Activated CD4-positive, alpha-beta memory T cell treated with anti-CD3 and anti-CD28 coated beads for 36 hours (primary cell): ENCODE measurements around the gene SLC22A14. TPM values are rescaled to one million over a fixed set of nuclear protein-coding genes. Genes with fewer than 3 reads are reported as not detected.
"Not testable (repeated sequence)": the region's sequence is repeated elsewhere in the genome, so short reads cannot be mapped to it uniquely, and the experiment has no call there.

Experiments
- CTCF ChIA-PET: fragments of 350-600 bp; sonication (Branson Sonifier 250); formaldehyde crosslinking; loops from one replicate; lab custom pipeline; 2021; ENCODE audit warnings: antibody characterized with exemption, inconsistent platforms; lab: Charles Lee
- POLR2A ChIA-PET: fragments of 350-600 bp; sonication (Branson Sonifier 250); formaldehyde crosslinking; loops from one replicate; lab custom pipeline; 2021; ENCODE audit warnings: antibody characterized with exemption; lab: Charles Lee
- DNase-seq: peaks from one replicate; pipeline ENCODE4 v3.0.0-alpha.2; 2020
- H3K27ac Mint-ChIP-seq: one replicate; pipeline ENCODE4 v1.8.0; 2021; ENCODE audit warnings: mixed read lengths
- H3K27me3 Mint-ChIP-seq: one replicate; pipeline ENCODE4 v1.8.0; 2021; ENCODE audit warnings: mixed read lengths
- H3K36me3 Mint-ChIP-seq: one replicate; pipeline ENCODE4 v1.8.0; 2021; ENCODE audit warnings: mixed read lengths
- H3K4me1 Mint-ChIP-seq: one replicate; pipeline ENCODE4 v1.8.0; 2021; ENCODE audit warnings: low read depth, mixed read lengths
- H3K4me3 Mint-ChIP-seq: one replicate; pipeline ENCODE4 v1.8.0; 2021; ENCODE audit warnings: mild to moderate bottlenecking, mixed read lengths
- H3K9me3 Mint-ChIP-seq: one replicate; pipeline ENCODE4 v1.8.0; 2021; ENCODE audit warnings: mixed read lengths
- intact Hi-C: fragments of 100-400 bp; cut with micrococcal nuclease; formaldehyde crosslinking; loops from one replicate; pipeline ENCODE4 v1.15.1; 2023
- total RNA-seq, 2 experiments: library from RNA; stranded (reverse); gene quantifications; one replicate each; pipeline ENCODE4 v1.2.3, GENCODE V29; 2021

Gene SLC22A14
- not detected for total RNA-seq

- DNase-seq, result no peak
- CTCF ChIA-PET, result interaction anchor here (0.9 kb wide), 1 partner anchor 163 kb away, joined by 3 read pairs; no protein-coding TSS in a partner anchor
- intact Hi-C loops, result no loop called here
- H3K27me3 Mint-ChIP-seq, result no peaks in the 10 kb centered on the region
- no peaks in the 10 kb centered on the region for H3K4me1 Mint-ChIP-seq
- no peaks in the 10 kb centered on the region for H3K9me3 Mint-ChIP-seq
- POLR2A ChIA-PET, result no interaction called here
- H3K27ac Mint-ChIP-seq, result no peak within 1 kb of the TSS
- H3K4me3 Mint-ChIP-seq, result no peak within 1 kb of the TSS
- no peaks in the 10 kb centered on the region for H3K36me3 Mint-ChIP-seq
These were observed at the start of gene SLC22A14 for GRCh38 chr3:38281895-38282686. TSS of gene SLC22A14 (plus strand) at chr3:38282294. CDS start at chr3:38306027, 23,733 bp downstream.

DNA sequence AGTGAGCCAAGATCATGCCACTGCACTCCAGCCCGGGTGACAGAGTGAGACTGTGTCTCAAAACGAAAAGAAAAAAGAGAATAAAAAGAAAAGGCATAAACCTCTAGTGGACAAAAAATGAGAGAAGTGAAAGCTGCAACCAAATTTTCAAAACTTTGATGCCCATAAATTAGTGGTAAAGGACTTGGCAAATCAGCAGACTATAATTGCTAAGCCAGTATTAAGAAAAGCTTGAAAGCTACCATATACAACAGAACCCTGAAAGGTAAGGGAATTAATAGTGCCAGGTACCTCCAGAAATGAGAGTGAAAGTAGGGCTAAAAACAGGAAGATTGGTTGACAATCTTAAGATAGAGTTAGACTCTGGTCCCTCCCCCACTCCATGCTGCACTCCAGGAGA lies 49.4 kb upstream of the SLC22A14 start:
- Mint-ChIP-seq H3K36me3 (peaks cover 64% of the 10 kb centered on the region), H3K27me3 (no peaks in the 10 kb centered on the region), H3K9me3 (peaks cover 21% of the 10 kb centered on the region), H3K4me3 (no peak overlapping the region), H3K27ac (no peak overlapping the region), H3K4me1 (peaks cover 9% of the 10 kb centered on the region)
- POLR2A ChIA-PET, result no interaction called here
- CTCF ChIA-PET, result no interaction called here
- DNase-seq, result no peak
- intact Hi-C loops, result no loop called here

DNA sequence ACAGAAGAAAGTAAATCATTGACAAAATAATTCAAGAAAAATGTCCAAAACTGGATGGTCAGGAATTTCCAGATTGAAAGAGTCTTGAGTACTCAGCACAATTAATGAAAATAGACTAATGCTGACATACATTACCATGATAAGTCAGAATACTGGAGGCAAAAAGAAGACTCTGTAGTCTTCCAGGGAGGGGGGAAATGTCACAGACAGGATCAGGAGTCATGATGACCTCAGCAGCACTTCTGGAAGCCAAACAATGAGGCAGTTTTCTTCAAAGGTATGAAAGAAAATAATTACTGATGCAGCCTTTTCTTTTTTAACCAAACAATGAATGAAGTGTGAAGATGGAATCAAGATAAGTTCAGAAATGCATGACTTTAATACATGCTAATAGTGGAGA lies 46.6 kb upstream of the SLC22A14 start:
- POLR2A ChIA-PET, result no interaction called here
- intact Hi-C loops, result no loop called here
- no peak for DNase-seq
- no peak overlapping the region for H3K27ac Mint-ChIP-seq
- H3K27me3 Mint-ChIP-seq, result no peaks in the 10 kb centered on the region
- H3K4me1 Mint-ChIP-seq, result no peaks in the 10 kb centered on the region
- H3K36me3 Mint-ChIP-seq, result peaks cover 78% of the 10 kb centered on the region
- CTCF ChIA-PET, result no interaction called here
- no peak overlapping the region for H3K4me3 Mint-ChIP-seq
- H3K9me3 Mint-ChIP-seq, result peaks cover 34% of the 10 kb centered on the region

- Mint-ChIP-seq H3K36me3 (peaks cover 70% of the 10 kb centered on the region), H3K27me3 (no peaks in the 10 kb centered on the region), H3K9me3 (peaks cover 34% of the 10 kb centered on the region), H3K4me3 (no peak overlapping the region), H3K27ac (no peak overlapping the region), H3K4me1 (no peaks in the 10 kb centered on the region)
- no peak for DNase-seq
- intact Hi-C loops, result no loop called here
- ChIA-PET CTCF (interaction anchor here (0.9 to 1.1 kb wide), 2 partner anchors 121 to 271 kb away, joined by 3 read pairs; no protein-coding TSS in a partner anchor), POLR2A (no interaction called here)
These were observed 43.6 kb upstream of the SLC22A14 start for GRCh38 chr3:38238416-38239008.

DNA sequence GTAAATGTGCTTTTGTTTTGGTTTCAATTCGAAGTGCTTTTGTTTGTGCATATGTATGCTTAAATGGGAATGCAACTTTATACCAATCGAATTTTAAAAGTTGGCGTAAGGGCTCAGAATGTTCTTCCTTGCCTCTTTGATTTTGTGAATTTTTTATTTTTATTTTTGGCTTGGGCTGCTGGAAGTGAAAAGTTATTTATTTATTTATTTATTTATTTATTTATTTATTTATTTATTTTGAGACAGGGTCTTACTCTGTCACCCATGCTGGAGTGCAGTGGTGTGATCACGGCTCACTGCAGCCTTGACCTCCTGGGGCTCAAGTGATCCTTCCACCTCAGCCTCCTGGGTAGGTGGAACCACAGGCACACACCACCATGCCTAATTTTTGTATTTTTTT lies 39.3 kb upstream of the SLC22A14 start:
- H3K4me3 Mint-ChIP-seq, CTCF ChIA-PET, POLR2A ChIA-PET, intact Hi-C loops, DNase-seq, H3K27ac Mint-ChIP-seq, H3K4me1 Mint-ChIP-seq, H3K27me3 Mint-ChIP-seq: not testable (repeated sequence)
- Mint-ChIP-seq H3K36me3 (peaks cover 45% of the 10 kb centered on the region), H3K9me3 (peaks cover 12% of the 10 kb centered on the region)

GRCh38 chr3:38245930-38246329 lies 36.2 kb upstream of the SLC22A14 start:
- Mint-ChIP-seq H3K4me3 (no peak overlapping the region), H3K36me3 (peaks cover 25% of the 10 kb centered on the region), H3K4me1 (no peaks in the 10 kb centered on the region), H3K9me3 (no peaks in the 10 kb centered on the region), H3K27ac (no peak overlapping the region), H3K27me3 (no peaks in the 10 kb centered on the region)
- ChIA-PET CTCF (no interaction called here), POLR2A (interaction anchor here (1.6 kb wide), 1 partner anchor 82 kb away, joined by 3 read pairs; no protein-coding TSS in a partner anchor)
- intact Hi-C loops, result no loop called here
- no peak for DNase-seq

- no peaks in the 10 kb centered on the region for H3K9me3 Mint-ChIP-seq
- H3K4me1 Mint-ChIP-seq, result no peaks in the 10 kb centered on the region
- no peaks in the 10 kb centered on the region for H3K27me3 Mint-ChIP-seq
- intact Hi-C loops, result no loop called here
- no peak overlapping the region for H3K27ac Mint-ChIP-seq
- DNase-seq, result no peak
- CTCF ChIA-PET, result interaction anchor here (0.7 kb wide), 1 partner anchor 115 kb away, joined by 3 read pairs; no protein-coding TSS in a partner anchor
- POLR2A ChIA-PET, result interaction anchor here (0.7 to 1.6 kb wide), 2 partner anchors 83 to 111 kb away, joined by 3 read pairs; no protein-coding TSS in a partner anchor
- peaks cover 35% of the 10 kb centered on the region for H3K36me3 Mint-ChIP-seq
- no peak overlapping the region for H3K4me3 Mint-ChIP-seq
These were observed 34.6 kb upstream of the SLC22A14 start for GRCh38 chr3:38247366-38248035.

GRCh38 chr3:38250198-38250597 lies 31.9 kb upstream of the SLC22A14 start:
- H3K27ac Mint-ChIP-seq, result no peak overlapping the region
- ChIA-PET POLR2A (no interaction called here), CTCF (interaction anchor here (0.9 kb wide), 1 partner anchor 750 kb away, joined by 3 read pairs; no protein-coding TSS in a partner anchor)
- H3K9me3 Mint-ChIP-seq, result no peaks in the 10 kb centered on the region
- H3K36me3 Mint-ChIP-seq, result peaks cover 49% of the 10 kb centered on the region
- no peaks in the 10 kb centered on the region for H3K27me3 Mint-ChIP-seq
- peaks cover 12% of the 10 kb centered on the region for H3K4me1 Mint-ChIP-seq
- H3K4me3 Mint-ChIP-seq, result no peak overlapping the region
- DNase-seq, result no peak
- intact Hi-C loops, result no loop called here

DNA sequence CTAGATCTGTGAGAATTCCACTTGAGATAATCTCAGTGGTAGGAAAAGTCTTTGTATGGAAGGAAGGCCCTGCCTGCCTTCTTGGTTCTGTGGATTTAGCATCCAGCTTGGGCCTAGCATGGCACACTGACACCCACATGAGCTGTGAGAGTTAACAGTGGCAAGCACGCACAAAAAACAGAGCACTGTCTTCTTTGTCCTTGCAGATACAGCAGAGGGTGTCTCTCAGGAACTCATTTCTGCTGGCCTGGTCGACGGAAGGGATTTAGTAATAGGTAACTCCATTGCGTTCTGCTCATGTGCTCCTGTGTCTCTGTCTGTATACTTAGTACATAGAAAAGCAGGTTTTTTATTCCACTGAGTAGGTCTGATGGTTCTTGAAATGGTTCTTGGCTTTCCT lies 30.9 kb upstream of the SLC22A14 start:
- Mint-ChIP-seq H3K36me3 (peaks cover 46% of the 10 kb centered on the region), H3K9me3 (no peaks in the 10 kb centered on the region), H3K4me3 (no peak overlapping the region), H3K27ac (no peak overlapping the region), H3K4me1 (peaks cover 20% of the 10 kb centered on the region), H3K27me3 (no peaks in the 10 kb centered on the region)
- intact Hi-C loops, result no loop called here
- ChIA-PET CTCF (no interaction called here), POLR2A (no interaction called here)
- DNase-seq, result no peak

GRCh38 chr3:38253704-38254103 lies 28.4 kb upstream of the SLC22A14 start:
- intact Hi-C loops, result no loop called here
- peak overlapping the region; percentile 35 for H3K27ac Mint-ChIP-seq
- DNase-seq, result no peak
- H3K27me3 Mint-ChIP-seq, result no peaks in the 10 kb centered on the region
- POLR2A ChIA-PET, result no interaction called here
- peaks cover 37% of the 10 kb centered on the region for H3K36me3 Mint-ChIP-seq
- CTCF ChIA-PET, result no interaction called here
- H3K4me1 Mint-ChIP-seq, result peaks cover 37% of the 10 kb centered on the region
- H3K9me3 Mint-ChIP-seq, result no peaks in the 10 kb centered on the region
- H3K4me3 Mint-ChIP-seq, result no peak overlapping the region

- Mint-ChIP-seq H3K27ac (no peak overlapping the region), H3K4me3 (no peak overlapping the region), H3K27me3 (no peaks in the 10 kb centered on the region), H3K9me3 (no peaks in the 10 kb centered on the region), H3K36me3 (peaks cover 34% of the 10 kb centered on the region), H3K4me1 (peaks cover 37% of the 10 kb centered on the region)
- CTCF ChIA-PET, result interaction anchor here (1.9 kb wide), 1 partner anchor 92 kb away, joined by 5 read pairs; the partner anchor contains the start of gene XYLB
- POLR2A ChIA-PET, result no interaction called here
- peak; percentile 20 for DNase-seq
- intact Hi-C loops, result loop anchor here (5.0 kb wide), 1 partner anchor 88 kb away; the partner anchor contains the start of gene OXSR1
These were observed 27.2 kb upstream of the SLC22A14 start for GRCh38 chr3:38254872-38255271.

DNA sequence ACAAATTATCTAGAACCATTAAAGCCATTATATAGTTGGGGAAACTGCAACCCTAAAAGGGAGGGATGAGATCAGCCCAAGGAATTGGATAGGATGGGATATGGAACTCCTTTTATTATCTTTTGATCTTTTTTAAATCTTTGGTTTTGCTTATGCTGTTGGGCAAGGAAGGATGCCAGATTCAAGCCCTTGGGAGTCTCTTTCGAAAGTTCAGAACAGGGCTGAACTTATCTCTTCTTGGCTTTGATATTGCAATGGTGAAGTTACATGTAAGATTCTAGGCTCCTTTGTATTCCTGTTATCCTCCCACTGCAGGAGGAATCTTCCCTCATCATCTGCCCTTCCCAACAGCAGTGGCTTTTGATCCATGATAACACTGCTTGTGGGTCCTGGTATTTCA lies 26.5 kb upstream of the SLC22A14 start:
- CTCF ChIA-PET, result interaction anchor here (1.9 kb wide), 1 partner anchor 91 kb away, joined by 5 read pairs; the partner anchor contains the start of gene XYLB
- POLR2A ChIA-PET, result no interaction called here
- H3K27ac Mint-ChIP-seq, result no peak overlapping the region

More for the DNA sequence above, 26.5 kb upstream of the SLC22A14 start:
- H3K9me3 Mint-ChIP-seq, result no peaks in the 10 kb centered on the region
- H3K4me3 Mint-ChIP-seq, result no peak overlapping the region
- peaks cover 36% of the 10 kb centered on the region for H3K36me3 Mint-ChIP-seq
- no peaks in the 10 kb centered on the region for H3K27me3 Mint-ChIP-seq
- no peak for DNase-seq
- H3K4me1 Mint-ChIP-seq, result peaks cover 37% of the 10 kb centered on the region
- intact Hi-C loops, result loop anchor here (2.0 to 5.0 kb wide), 2 partner anchors 49 to 88 kb away; partner anchors contain the start of gene OXSR1
